Activated T-helper 1 cell treated with anti-CD3 and anti-CD28 coated beads, Interleukin-12 subunit alpha, Interleukin-12 subunit beta, Interleukin-2, Interleukin-4 antibody, amounts not matched to agents 30 ng/mL and 10 ng/mL and 1 ng/mL, durations not matched to agents 14 hours and 24 hours and 36 hours (primary cell): Measurements from ENCODE around the gene HMX3. TPM values are rescaled to one million over a fixed set of nuclear protein-coding genes. Genes with fewer than 3 reads are reported as not detected.

ENCODE experiments used
- DNase-seq: peaks from one replicate; pipeline ENCODE4 v3.0.0; 2021; ENCODE audit warnings: low spot score
- H3K27ac Mint-ChIP-seq: one replicate; pipeline ENCODE4 v1.8.0; 2021; ENCODE audit warnings: mild to moderate bottlenecking, mixed read lengths
- H3K27me3 Mint-ChIP-seq: one replicate; pipeline ENCODE4 v1.8.0; 2022; ENCODE audit warnings: mild to moderate bottlenecking, moderate library complexity, mixed read lengths; ENCODE audit not compliant: insufficient read depth
- H3K36me3 Mint-ChIP-seq: one replicate; pipeline ENCODE4 v1.8.0; 2021; ENCODE audit warnings: low read depth, mixed read lengths
- H3K4me1 Mint-ChIP-seq: one replicate; pipeline ENCODE4 v1.8.0; 2021; ENCODE audit warnings: low read depth, mixed read lengths
- H3K4me3 Mint-ChIP-seq: one replicate; pipeline ENCODE4 v1.8.0; 2021; ENCODE audit warnings: mild to moderate bottlenecking, moderate library complexity, mixed read lengths
- H3K9me3 Mint-ChIP-seq: one replicate; pipeline ENCODE4 v1.8.0; 2021; ENCODE audit warnings: mixed read lengths
- intact Hi-C: fragments of 100-400 bp; cut with micrococcal nuclease; formaldehyde crosslinking; loops from one replicate; pipeline ENCODE4 v1.15.1; 2024
- total RNA-seq: library from RNA; stranded (reverse); gene quantifications from 2 replicates; pipeline ENCODE4 v1.2.3, GENCODE V29; 2022

HMX3 gene
- not detected in 2 replicates for total RNA-seq

- no peak for DNase-seq
- Mint-ChIP-seq H3K4me1 (peaks cover 23% of the 10 kb centered on the region), H3K4me3 (peak within 1 kb of the TSS; percentile 26), H3K36me3 (peaks cover 2% of the 10 kb centered on the region), H3K27me3 (peaks cover 71% of the 10 kb centered on the region), H3K27ac (peak within 1 kb of the TSS; percentile 86), H3K9me3 (no peaks in the 10 kb centered on the region)
- intact Hi-C loops = loop anchor here (10.0 kb wide), 2 partner anchors 671 to 829 kb away; partner anchors contain the start of gene HTRA1
These were observed at the start of gene HMX3 for GRCh38 chr10:123135415-123136141. TSS of gene HMX3 (plus strand) at chr10:123135970. CDS start at chr10:123136051, 81 bp downstream.

GRCh38 chr10:123086281-123086680 lies 49.5 kb upstream of the HMX3 start:
- no peak for DNase-seq
- Mint-ChIP-seq H3K4me3 (no peak overlapping the region), H3K9me3 (peaks cover 4% of the 10 kb centered on the region), H3K36me3 (no peaks in the 10 kb centered on the region), H3K27ac (no peak overlapping the region), H3K4me1 (no peaks in the 10 kb centered on the region), H3K27me3 (no peaks in the 10 kb centered on the region)
- intact Hi-C loops = no loop called here

DNA sequence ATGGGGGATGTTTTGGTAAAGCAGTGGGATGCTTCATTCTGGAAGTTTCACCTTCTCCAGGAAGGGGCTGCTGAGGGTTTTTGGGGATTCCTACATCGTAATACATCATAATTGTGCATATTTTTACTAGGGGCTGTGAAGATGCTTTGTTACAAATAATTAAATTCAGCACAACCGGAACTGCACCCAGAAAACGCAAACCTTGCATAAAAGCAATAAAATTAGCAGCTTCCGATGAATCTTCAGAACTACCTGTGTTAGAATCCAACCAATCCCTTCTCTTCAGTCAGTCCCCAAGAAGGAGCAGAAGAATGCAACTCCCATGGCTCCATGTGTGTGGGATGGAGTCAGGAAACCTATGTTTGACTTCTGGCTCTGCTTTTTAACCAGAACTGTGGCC lies 48.4 kb upstream of the HMX3 start:
- H3K4me1 Mint-ChIP-seq = no peaks in the 10 kb centered on the region
- intact Hi-C loops = no loop called here
- no peaks in the 10 kb centered on the region for H3K36me3 Mint-ChIP-seq
- no peak overlapping the region for H3K4me3 Mint-ChIP-seq
- no peaks in the 10 kb centered on the region for H3K27me3 Mint-ChIP-seq
- peaks cover 4% of the 10 kb centered on the region for H3K9me3 Mint-ChIP-seq
- DNase-seq = no peak
- no peak overlapping the region for H3K27ac Mint-ChIP-seq

GRCh38 chr10:123087786-123088185 lies 48.0 kb upstream of the HMX3 start:
- no peaks in the 10 kb centered on the region for H3K36me3 Mint-ChIP-seq
- intact Hi-C loops = no loop called here

GRCh38 chr10:123092635-123093414 lies 42.9 kb upstream of the HMX3 start:
- no peak for DNase-seq
- H3K36me3 Mint-ChIP-seq = no peaks in the 10 kb centered on the region
- H3K9me3 Mint-ChIP-seq = no peaks in the 10 kb centered on the region
- no peak overlapping the region for H3K27ac Mint-ChIP-seq
- H3K4me3 Mint-ChIP-seq = no peak overlapping the region
- H3K4me1 Mint-ChIP-seq = no peaks in the 10 kb centered on the region
- intact Hi-C loops = no loop called here
- H3K27me3 Mint-ChIP-seq = no peaks in the 10 kb centered on the region

More at GRCh38 chr10:123087786-123088185, 48.0 kb upstream of the HMX3 start:
- no peak for DNase-seq
- Mint-ChIP-seq H3K4me3 (no peak overlapping the region), H3K4me1 (no peaks in the 10 kb centered on the region), H3K9me3 (peaks cover 4% of the 10 kb centered on the region), H3K27me3 (no peaks in the 10 kb centered on the region), H3K27ac (no peak overlapping the region)

DNA sequence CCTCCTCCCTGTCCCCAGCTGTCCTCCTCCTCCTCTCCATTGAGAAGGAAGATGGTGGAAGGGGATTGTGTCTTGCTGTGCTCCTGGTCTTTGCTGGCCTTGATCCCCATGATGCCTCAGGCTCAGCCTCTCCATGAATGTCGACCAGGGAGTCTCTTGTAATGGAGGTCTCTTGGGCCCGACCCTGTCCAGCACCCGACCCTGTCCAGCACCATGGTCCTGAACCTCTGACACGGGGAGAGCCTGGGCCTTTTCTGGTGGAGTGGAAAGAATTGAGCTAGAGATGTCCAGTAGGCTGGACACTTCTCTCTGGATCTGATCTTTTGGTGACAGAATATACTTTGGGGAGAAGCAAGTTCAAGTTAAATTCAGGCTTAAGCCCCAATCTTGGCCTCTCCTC lies 42.3 kb upstream of the HMX3 start:
- Mint-ChIP-seq H3K36me3 (no peaks in the 10 kb centered on the region), H3K4me1 (no peaks in the 10 kb centered on the region), H3K27ac (no peak overlapping the region), H3K9me3 (no peaks in the 10 kb centered on the region), H3K27me3 (no peaks in the 10 kb centered on the region), H3K4me3 (no peak overlapping the region)
- intact Hi-C loops = no loop called here
- no peak for DNase-seq

- Mint-ChIP-seq H3K27ac (no peak overlapping the region), H3K4me3 (no peak overlapping the region), H3K36me3 (no peaks in the 10 kb centered on the region), H3K9me3 (no peaks in the 10 kb centered on the region), H3K27me3 (no peaks in the 10 kb centered on the region), H3K4me1 (no peaks in the 10 kb centered on the region)
- intact Hi-C loops = no loop called here
- DNase-seq = no peak
These were observed 39.3 kb upstream of the HMX3 start for GRCh38 chr10:123096452-123096851.

GRCh38 chr10:123097039-123097438 lies 38.7 kb upstream of the HMX3 start:
- no peak for DNase-seq
- Mint-ChIP-seq H3K4me1 (no peaks in the 10 kb centered on the region), H3K27me3 (no peaks in the 10 kb centered on the region), H3K36me3 (no peaks in the 10 kb centered on the region), H3K9me3 (no peaks in the 10 kb centered on the region), H3K27ac (no peak overlapping the region), H3K4me3 (no peak overlapping the region)
- intact Hi-C loops = no loop called here

DNA sequence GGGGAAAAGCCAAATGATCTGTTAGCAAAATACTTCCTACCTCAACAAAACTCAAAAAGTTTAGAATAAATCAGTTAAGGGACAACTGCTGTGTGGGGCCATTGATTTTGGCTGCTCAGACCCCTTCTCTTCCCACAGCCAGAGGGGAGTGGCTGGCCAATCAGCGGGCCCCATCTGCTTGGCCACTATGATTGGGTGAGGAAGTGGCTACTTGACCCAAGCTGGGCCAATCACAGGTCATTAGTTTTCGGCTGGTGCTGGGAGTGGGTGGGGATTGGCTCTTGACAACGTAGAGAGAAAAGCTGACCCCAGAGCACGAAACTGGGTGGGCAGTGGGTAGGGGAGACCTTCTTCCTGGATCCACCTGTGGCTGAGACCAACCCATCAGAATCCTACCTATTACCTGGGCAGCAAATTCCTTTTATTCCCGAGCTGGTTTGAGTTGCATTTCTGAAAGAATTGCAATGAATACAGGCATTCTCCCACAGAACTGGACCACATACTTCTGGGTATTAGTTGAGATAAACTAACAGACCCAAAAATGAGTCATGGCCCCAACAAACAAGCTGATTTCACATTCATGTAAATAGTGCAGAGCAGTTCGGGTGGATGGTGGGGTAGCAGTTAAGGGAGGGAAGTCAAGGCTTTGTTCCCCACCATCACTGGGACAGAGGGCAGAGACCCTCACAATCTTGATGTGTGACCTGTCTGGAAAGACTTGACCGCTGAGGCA lies 35.6 kb upstream of the HMX3 start:
- no peaks in the 10 kb centered on the region for H3K27me3 Mint-ChIP-seq
- no peak overlapping the region for H3K27ac Mint-ChIP-seq
- DNase-seq = no peak
- no peaks in the 10 kb centered on the region for H3K36me3 Mint-ChIP-seq
- intact Hi-C loops = no loop called here
- H3K4me3 Mint-ChIP-seq = no peak overlapping the region
- H3K4me1 Mint-ChIP-seq = no peaks in the 10 kb centered on the region
- H3K9me3 Mint-ChIP-seq = no peaks in the 10 kb centered on the region

DNA sequence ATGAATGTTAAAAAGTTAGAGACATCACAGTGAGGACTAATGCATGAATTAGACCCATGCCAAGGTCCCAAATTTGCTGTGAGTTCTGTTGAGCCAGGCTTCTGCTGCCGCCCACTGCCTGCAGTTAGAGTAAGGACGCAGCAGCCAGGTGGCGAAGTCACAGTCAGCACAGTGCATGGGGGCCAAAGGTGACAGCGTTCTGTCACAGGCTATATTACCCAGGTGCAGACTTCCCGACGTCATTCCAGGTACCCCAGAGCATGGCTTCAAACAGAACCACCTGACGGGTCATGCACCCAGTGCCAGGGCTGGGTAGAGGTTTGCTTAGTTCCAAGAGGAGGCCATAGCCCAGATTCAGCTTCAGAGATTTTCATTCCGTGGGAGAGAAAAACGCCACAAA lies 33.9 kb upstream of the HMX3 start:
- Mint-ChIP-seq H3K4me1 (no peaks in the 10 kb centered on the region), H3K27me3 (no peaks in the 10 kb centered on the region), H3K36me3 (no peaks in the 10 kb centered on the region), H3K4me3 (no peak overlapping the region), H3K27ac (no peak overlapping the region), H3K9me3 (no peaks in the 10 kb centered on the region)
- intact Hi-C loops = no loop called here
- DNase-seq = no peak

GRCh38 chr10:123102673-123103072 lies 33.1 kb upstream of the HMX3 start:
- no peaks in the 10 kb centered on the region for H3K9me3 Mint-ChIP-seq
- no peak for DNase-seq
- intact Hi-C loops = no loop called here
- H3K36me3 Mint-ChIP-seq = no peaks in the 10 kb centered on the region
- no peaks in the 10 kb centered on the region for H3K4me1 Mint-ChIP-seq
- H3K4me3 Mint-ChIP-seq = no peak overlapping the region
- H3K27ac Mint-ChIP-seq = no peak overlapping the region
- no peaks in the 10 kb centered on the region for H3K27me3 Mint-ChIP-seq

- intact Hi-C loops = no loop called here
- Mint-ChIP-seq H3K27ac (no peak overlapping the region), H3K27me3 (no peaks in the 10 kb centered on the region), H3K9me3 (no peaks in the 10 kb centered on the region), H3K36me3 (no peaks in the 10 kb centered on the region), H3K4me3 (no peak overlapping the region), H3K4me1 (no peaks in the 10 kb centered on the region)
- no peak for DNase-seq
These were observed 31.8 kb upstream of the HMX3 start for GRCh38 chr10:123103944-123104343.

DNA sequence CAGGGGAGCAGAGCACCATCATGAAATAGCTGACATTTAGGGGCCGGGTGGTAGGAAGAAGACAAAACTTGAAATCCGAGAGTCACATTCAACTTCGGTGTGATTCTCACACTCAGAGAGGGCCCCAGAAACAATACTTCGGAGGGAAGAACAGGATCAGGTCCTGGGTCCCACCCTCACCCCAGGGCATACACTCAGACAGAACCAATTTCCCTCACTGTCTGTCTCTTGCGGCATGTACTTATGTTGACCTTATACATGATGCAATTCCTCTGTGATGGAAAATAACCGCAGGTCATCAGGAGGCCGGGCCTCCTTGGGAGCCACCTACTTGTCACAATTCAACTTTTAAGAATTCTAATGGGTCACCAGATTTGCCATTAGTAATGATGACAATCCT lies 26.3 kb upstream of the HMX3 start:
- no peak for DNase-seq
- no peak overlapping the region for H3K4me3 Mint-ChIP-seq
- no peaks in the 10 kb centered on the region for H3K9me3 Mint-ChIP-seq
- intact Hi-C loops = no loop called here
- peaks cover 11% of the 10 kb centered on the region for H3K27me3 Mint-ChIP-seq
- no peak overlapping the region for H3K27ac Mint-ChIP-seq
- no peaks in the 10 kb centered on the region for H3K36me3 Mint-ChIP-seq
- no peaks in the 10 kb centered on the region for H3K4me1 Mint-ChIP-seq
